ENCODE data around the gene LY6G5C. TPM values are rescaled to one million over a fixed set of nuclear protein-coding genes. Genes with fewer than 3 reads are reported as not detected.

LY6G5C gene
- total and polyA plus RNA-seq, 9 of the 15 experiments (the other 6 are each of a cell fraction or from before 2014, with no cell fraction given): 0.10 to 0.67 (median 0.46) TPM; not detected in 4

DNA sequence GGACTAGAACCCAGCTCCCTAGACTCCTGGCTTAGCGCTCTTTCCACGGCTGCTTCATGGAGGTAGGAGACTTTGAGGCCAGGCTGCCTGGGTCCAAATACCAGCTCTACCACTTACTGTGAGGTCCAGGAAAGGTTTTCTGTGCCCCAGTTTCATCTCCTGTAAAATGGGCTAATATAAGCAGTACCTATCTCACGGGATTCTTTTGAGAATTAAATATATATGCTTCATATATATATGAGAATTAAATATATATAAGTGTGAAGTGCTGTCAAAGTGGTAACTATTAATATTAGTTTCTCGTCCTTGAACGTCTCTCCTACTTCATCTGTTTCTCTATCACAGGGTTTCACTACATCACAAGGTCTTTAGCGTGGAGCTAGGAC lies 10.2 kb upstream of the LY6G5C start (continued):
- TF ChIP-seq, protein P1, sequence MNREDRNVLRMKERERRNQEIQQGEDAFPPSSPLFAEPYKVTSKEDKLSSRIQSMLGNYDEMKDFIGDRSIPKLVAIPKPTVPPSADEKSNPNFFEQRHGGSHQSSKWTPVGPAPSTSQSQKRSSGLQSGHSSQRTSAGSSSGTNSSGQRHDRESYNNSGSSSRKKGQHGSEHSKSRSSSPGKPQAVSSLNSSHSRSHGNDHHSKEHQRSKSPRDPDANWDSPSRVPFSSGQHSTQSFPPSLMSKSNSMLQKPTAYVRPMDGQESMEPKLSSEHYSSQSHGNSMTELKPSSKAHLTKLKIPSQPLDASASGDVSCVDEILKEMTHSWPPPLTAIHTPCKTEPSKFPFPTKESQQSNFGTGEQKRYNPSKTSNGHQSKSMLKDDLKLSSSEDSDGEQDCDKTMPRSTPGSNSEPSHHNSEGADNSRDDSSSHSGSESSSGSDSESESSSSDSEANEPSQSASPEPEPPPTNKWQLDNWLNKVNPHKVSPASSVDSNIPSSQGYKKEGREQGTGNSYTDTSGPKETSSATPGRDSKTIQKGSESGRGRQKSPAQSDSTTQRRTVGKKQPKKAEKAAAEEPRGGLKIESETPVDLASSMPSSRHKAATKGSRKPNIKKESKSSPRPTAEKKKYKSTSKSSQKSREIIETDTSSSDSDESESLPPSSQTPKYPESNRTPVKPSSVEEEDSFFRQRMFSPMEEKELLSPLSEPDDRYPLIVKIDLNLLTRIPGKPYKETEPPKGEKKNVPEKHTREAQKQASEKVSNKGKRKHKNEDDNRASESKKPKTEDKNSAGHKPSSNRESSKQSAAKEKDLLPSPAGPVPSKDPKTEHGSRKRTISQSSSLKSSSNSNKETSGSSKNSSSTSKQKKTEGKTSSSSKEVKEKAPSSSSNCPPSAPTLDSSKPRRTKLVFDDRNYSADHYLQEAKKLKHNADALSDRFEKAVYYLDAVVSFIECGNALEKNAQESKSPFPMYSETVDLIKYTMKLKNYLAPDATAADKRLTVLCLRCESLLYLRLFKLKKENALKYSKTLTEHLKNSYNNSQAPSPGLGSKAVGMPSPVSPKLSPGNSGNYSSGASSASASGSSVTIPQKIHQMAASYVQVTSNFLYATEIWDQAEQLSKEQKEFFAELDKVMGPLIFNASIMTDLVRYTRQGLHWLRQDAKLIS (CRISPR knock-in tag; IDR thresholded peaks at IDR 0.05): 0 out of 2 replicates have a peak, but pooled peaks have one; percentile 55
- TF ChIP-seq RFX1 (IDR thresholded peaks at IDR 0.05) (no peak), ZFP30 (CRISPR knock-in tag; IDR thresholded peaks at IDR 0.05; ENCODE audit: borderline replicate concordance) (no peak), PTTG1 (tag; IDR thresholded peaks at IDR 0.05; ENCODE audit: low read depth) (0 out of 2 replicates have a peak, but pooled peaks have one; percentile 46), NFRKB (IDR thresholded peaks at IDR 0.05; ENCODE audit: low read depth) (0 out of 2 replicates have a peak, but pooled peaks have one; percentile 15), SNIP1 (IDR thresholded peaks at IDR 0.05; ENCODE audit: low read depth) (no peak), ZNF639 (CRISPR knock-in tag; conservative IDR thresholded peaks at IDR 0.05 in 1 of 2, IDR thresholded peaks at IDR 0.05 in 1 of 2) (0 out of 4 replicates have a peak, but pooled peaks of 1 of the 2 experiments have one; percentile 0), BCOR (IDR thresholded peaks at IDR 0.05) (peak; percentile 48)
